Glomerular visceral epithelial cell (primary cell): ENCODE data around the gene SAMD7.
A peak's percentile ranks its signal among the peaks of the same experiment; 100 is the strongest.

Experiments used
- DNase-seq: peaks from one replicate; pipeline ENCODE4 v3.0.0-alpha.2; 2016; ENCODE audit errors: extremely low spot score

SAMD7 gene

GRCh38 chr3:169907944-169908343, 3.4 kb upstream of the SAMD7 start:
- DNase-seq, result no peak

- DNase-seq, result no peak
Measured at GRCh38 chr3:169913323-169913722, 2.0 kb downstream of the SAMD7 start.

- no peak for DNase-seq
Measured at GRCh38 chr3:169914321-169914720, 2.9 kb downstream of the SAMD7 start.

- peak; percentile 7 for DNase-seq
Measured at GRCh38 chr3:169923189-169923588, 11.8 kb downstream of the SAMD7 start.

GRCh38 chr3:169923831-169924230, 12.5 kb downstream of the SAMD7 start:
- DNase-seq, result no peak

GRCh38 chr3:169929830-169930519, 18.6 kb downstream of the SAMD7 start:
- no peak for DNase-seq

GRCh38 chr3:169930843-169931242, 19.5 kb downstream of the SAMD7 start:
- DNase-seq, result no peak

GRCh38 chr3:169931747-169932520, 20.6 kb downstream of the SAMD7 start:
- no peak for DNase-seq

- DNase-seq, result no peak
Measured at GRCh38 chr3:169939320-169939719, 27.9 kb downstream of the SAMD7 start.

GRCh38 chr3:169939751-169940150, 28.4 kb downstream of the SAMD7 start:
- no peak for DNase-seq

- no peak for DNase-seq
Measured at GRCh38 chr3:169940470-169941181, 29.3 kb downstream of the SAMD7 start.

GRCh38 chr3:169945313-169945712, 33.9 kb downstream of the SAMD7 start:
- peak; percentile 15 for DNase-seq

GRCh38 chr3:169946336-169946735, 35.0 kb downstream of the SAMD7 start:
- no peak for DNase-seq

- DNase-seq, result no peak
Measured at GRCh38 chr3:169948559-169949448, 37.4 kb downstream of the SAMD7 start.

- no peak for DNase-seq
Measured at GRCh38 chr3:169952045-169952444, 40.7 kb downstream of the SAMD7 start.

- no peak for DNase-seq
Measured at GRCh38 chr3:169953462-169954141, 42.2 kb downstream of the SAMD7 start.

GRCh38 chr3:169954142-169954756, 42.9 kb downstream of the SAMD7 start:
- no peak for DNase-seq

- DNase-seq, result no peak
Measured at GRCh38 chr3:169955406-169955805, 44.0 kb downstream of the SAMD7 start.

- no peak for DNase-seq
Measured at GRCh38 chr3:169964176-169964575, 52.8 kb downstream of the SAMD7 start.

- DNase-seq, result peak; percentile 0
Measured at GRCh38 chr3:169965562-169966427, 54.4 kb downstream of the SAMD7 start.
